DOHH2 (cell line): ENCODE data around the gene BLOC1S5.

Experiments
- H3F3A ChIP-seq: fragments of 200-600 bp; sonication (generic), shearing (Covaris generic); 2 replicates; pipeline ENCODE4 v1.6.0; 2016; ENCODE audit warnings: antibody characterized with exemption, mild to moderate bottlenecking; ENCODE audit not compliant: control insufficient read depth, insufficient read depth
- H3K27ac ChIP-seq: fragments of 200-600 bp; sonication (generic); 2 replicates; pipeline ENCODE4 v1.5.1; 2014; ENCODE audit warnings: low read depth, mild to moderate bottlenecking, low read length, moderate library complexity
- H3K27me3 ChIP-seq: fragments of 200-600 bp; sonication (generic); 2 replicates; pipeline ENCODE4 v1.6.1; 2014; ENCODE audit warnings: mild to moderate bottlenecking, low read length, mixed read lengths; ENCODE audit not compliant: control insufficient read depth
- H3K36me3 ChIP-seq: fragments of 200-600 bp; sonication (generic); 2 replicates; pipeline ENCODE4 v1.6.1; 2014; ENCODE audit warnings: mild to moderate bottlenecking, low read length, moderate library complexity, mixed read lengths; ENCODE audit not compliant: control insufficient read depth
- H3K4me1 ChIP-seq: fragments of 200-600 bp; sonication (generic); 2 replicates; pipeline ENCODE4 v1.6.1; 2014; ENCODE audit warnings: mild to moderate bottlenecking, low read length, mixed read lengths; ENCODE audit not compliant: control insufficient read depth
- H3K4me2 ChIP-seq: fragments of 200-600 bp; sonication (generic); 2 replicates; pipeline ENCODE4 v1.6.0; 2014; ENCODE audit warnings: mild to moderate bottlenecking, low read length, moderate library complexity
- H3K4me3 ChIP-seq: fragments of 200-600 bp; sonication (generic); 2 replicates; pipeline ENCODE4 v1.5.1; 2014; ENCODE audit warnings: mild to moderate bottlenecking, low read length, mixed read lengths
- H3K79me2 ChIP-seq: fragments of 200-600 bp; sonication (generic); 2 replicates; pipeline ENCODE4 v1.6.1; 2014; ENCODE audit warnings: mild to moderate bottlenecking, low read length, mixed read lengths; ENCODE audit not compliant: control insufficient read depth
- H3K9me2 ChIP-seq: fragments of 200-600 bp; sonication (generic); replicated peaks from 2 replicates; pipeline ENCODE4 v1.6.1; 2014; ENCODE audit warnings: mild to moderate bottlenecking, low read length, mixed read lengths; ENCODE audit not compliant: control insufficient read depth
- H3K9me3 ChIP-seq: fragments of 200-600 bp; sonication (generic); 2 replicates; pipeline ENCODE4 v1.6.1; 2014; ENCODE audit warnings: antibody characterized with exemption, low read length, mixed read lengths; ENCODE audit not compliant: control insufficient read depth, insufficient read depth
- H4K20me1 ChIP-seq: fragments of 200-600 bp; sonication (generic); 2 replicates; pipeline ENCODE4 v1.6.0; 2014; ENCODE audit warnings: low read depth, mild to moderate bottlenecking, antibody characterized with exemption, low read length, moderate library complexity; ENCODE audit not compliant: control insufficient read depth, insufficient read depth
- CTCF ChIP-seq: fragments of 200-600 bp; sonication (generic); IDR thresholded peaks from one replicate; pipeline ENCODE4 v1.5.1; 2014; ENCODE audit warnings: antibody characterized with exemption, mild to moderate bottlenecking, low read depth, low read length; ENCODE audit not compliant: poor library complexity, severe bottlenecking
- EZH2phosphoT487 ChIP-seq: fragments of 200-600 bp; sonication (generic); IDR thresholded peaks from 2 replicates; pipeline ENCODE4 v1.6.1; 2017; ENCODE audit warnings: borderline replicate concordance, mild to moderate bottlenecking, antibody characterized with exemption, low read length, moderate library complexity, mixed read lengths

BLOC1S5 gene

GRCh38 chr6:8030920-8031319 is 33.3 kb downstream of the BLOC1S5 start:
- no peak for TF ChIP-seq CTCF
- TF ChIP-seq EZH2phosphoT487, result no peak
- Histone ChIP-seq H3K27me3 (no peaks in the 10 kb centered on the region), H3K4me1 (no peaks in the 10 kb centered on the region), H4K20me1 (no peaks in the 10 kb centered on the region; the same call in 1 of the 2 replicates), H3K9me2 (no peaks in the 10 kb centered on the region), H3K4me3 (no peak overlapping the region), H3F3A (no peaks in the 10 kb centered on the region), H3K36me3 (peaks cover 17% of the 10 kb centered on the region), H3K4me2 (no peak overlapping the region), H3K27ac (no peak overlapping the region), H3K9me3 (no peaks in the 10 kb centered on the region), H3K79me2 (peaks cover 49% of the 10 kb centered on the region)

- no peak overlapping the region for H3K4me2 ChIP-seq
Observed at GRCh38 chr6:8029243-8029870, 34.8 kb downstream of the BLOC1S5 start.

GRCh38 chr6:8027965-8028651 is 36.1 kb downstream of the BLOC1S5 start:
- no peak for TF ChIP-seq EZH2phosphoT487
- no peak for TF ChIP-seq CTCF
- Histone ChIP-seq H3K4me1 (no peaks in the 10 kb centered on the region), H3K79me2 (peaks cover 39% of the 10 kb centered on the region)

More at GRCh38 chr6:8029243-8029870, 34.8 kb downstream of the BLOC1S5 start:
- Histone ChIP-seq H3K79me2 (peaks cover 39% of the 10 kb centered on the region), H3K36me3 (peaks cover 10% of the 10 kb centered on the region), H3K9me2 (no peaks in the 10 kb centered on the region), H3K4me3 (no peak overlapping the region), H3K27me3 (no peaks in the 10 kb centered on the region), H3K4me1 (no peaks in the 10 kb centered on the region), H4K20me1 (no peaks in the 10 kb centered on the region; the same call in 1 of the 2 replicates), H3K9me3 (no peaks in the 10 kb centered on the region), H3K27ac (no peak overlapping the region), H3F3A (no peaks in the 10 kb centered on the region)
- TF ChIP-seq EZH2phosphoT487 (no peak), CTCF (no peak)

More at GRCh38 chr6:8027965-8028651, 36.1 kb downstream of the BLOC1S5 start:
- Histone ChIP-seq H3K27ac (no peak overlapping the region), H3K9me3 (no peaks in the 10 kb centered on the region), H3K4me2 (no peak overlapping the region), H3K36me3 (peaks cover 10% of the 10 kb centered on the region), H3K9me2 (no peaks in the 10 kb centered on the region), H4K20me1 (no peaks in the 10 kb centered on the region; the same call in 1 of the 2 replicates), H3K27me3 (no peaks in the 10 kb centered on the region), H3F3A (no peaks in the 10 kb centered on the region), H3K4me3 (no peak overlapping the region)
